WERI-Rb-1 (cell line): ENCODE data around the gene PAPPA.

Experiments used
- DNase-seq: peaks from one replicate; pipeline ENCODE4 v3.0.0-alpha.2; 2020
- H3K27ac ChIP-seq: fragments of 250-450 bp; sonication (Bioruptor Pico); 2 replicates; pipeline ENCODE4 v1.5.1; 2020; ENCODE audit warnings: mild to moderate bottlenecking, moderate library complexity
- H3K27me3 ChIP-seq: fragments of 250-450 bp; sonication (Bioruptor Pico); 2 replicates; pipeline ENCODE4 v1.5.1; 2021; ENCODE audit warnings: mild to moderate bottlenecking, low read depth, moderate library complexity; ENCODE audit not compliant: insufficient read depth, severe bottlenecking
- H3K36me3 ChIP-seq: fragments of 250-450 bp; sonication (Bioruptor Pico); 2 replicates; pipeline ENCODE4 v1.5.1; 2020; ENCODE audit warnings: mild to moderate bottlenecking, moderate library complexity
- H3K4me3 ChIP-seq: 2 replicates; pipeline ENCODE4 v1.5.1; 2011; ENCODE audit warnings: low read depth, mild to moderate bottlenecking, control low read depth, low read length
- H3K9me3 ChIP-seq: fragments of 250-450 bp; sonication (Bioruptor Pico); 2 replicates; pipeline ENCODE4 v1.5.1; 2021; ENCODE audit warnings: mild to moderate bottlenecking, moderate library complexity; ENCODE audit not compliant: severe bottlenecking
- CTCF ChIP-seq: IDR thresholded peaks from 2 replicates; pipeline ENCODE4 v1.5.1; 2011; ENCODE audit warnings: low read depth, mild to moderate bottlenecking, control low read depth, inconsistent platforms, low read length

PAPPA gene

GRCh38 chr9:116190637-116191396, 37.2 kb downstream of the PAPPA start:
- H3K27ac ChIP-seq = no peak overlapping the region
- no peak for DNase-seq
- no peaks in the 10 kb centered on the region for H3K27me3 ChIP-seq
- no peaks in the 10 kb centered on the region for H3K9me3 ChIP-seq
- H3K4me3 ChIP-seq = no peak overlapping the region
- no peaks in the 10 kb centered on the region for H3K36me3 ChIP-seq
- TF ChIP-seq CTCF = no peak

GRCh38 chr9:116191576-116192415, 38.2 kb downstream of the PAPPA start:
- no peaks in the 10 kb centered on the region for H3K9me3 ChIP-seq
- DNase-seq = peak; percentile 30
- TF ChIP-seq CTCF = no peak

GRCh38 chr9:116193636-116194035, 40.0 kb downstream of the PAPPA start:
- no peaks in the 10 kb centered on the region for H3K27me3 ChIP-seq
- H3K27ac ChIP-seq = no peak overlapping the region

More at GRCh38 chr9:116191576-116192415, 38.2 kb downstream of the PAPPA start:
- H3K36me3 ChIP-seq = no peaks in the 10 kb centered on the region
- no peaks in the 10 kb centered on the region for H3K27me3 ChIP-seq
- H3K4me3 ChIP-seq = no peak overlapping the region
- no peak overlapping the region for H3K27ac ChIP-seq

GRCh38 chr9:116196806-116197205, 43.2 kb downstream of the PAPPA start:
- no peak for TF ChIP-seq CTCF
- H3K27ac ChIP-seq = no peak overlapping the region
- no peak for DNase-seq
- H3K36me3 ChIP-seq = no peaks in the 10 kb centered on the region
- H3K4me3 ChIP-seq = no peak overlapping the region
- no peaks in the 10 kb centered on the region for H3K9me3 ChIP-seq
- no peaks in the 10 kb centered on the region for H3K27me3 ChIP-seq

More at GRCh38 chr9:116193636-116194035, 40.0 kb downstream of the PAPPA start:
- TF ChIP-seq CTCF = no peak
- no peak for DNase-seq
- H3K9me3 ChIP-seq = no peaks in the 10 kb centered on the region
- H3K36me3 ChIP-seq = no peaks in the 10 kb centered on the region
- H3K4me3 ChIP-seq = no peak overlapping the region

GRCh38 chr9:116198344-116198743, 44.8 kb downstream of the PAPPA start:
- Histone ChIP-seq H3K9me3 (no peaks in the 10 kb centered on the region), H3K27ac (no peak overlapping the region), H3K27me3 (no peaks in the 10 kb centered on the region), H3K4me3 (no peak overlapping the region), H3K36me3 (no peaks in the 10 kb centered on the region)
- no peak for TF ChIP-seq CTCF
- DNase-seq = no peak
